ENCODE measurements around the gene METAP1D.

The METAP1D gene

GRCh38 chr2:172091761-172092566 is 92.2 kb downstream of the METAP1D start:
- no peak for DNase-seq (ENCODE audit: low read depth)

- DNase-seq (ENCODE audit: low read depth), result no peak
Measured at GRCh38 chr2:172092716-172093415, 93.1 kb downstream of the METAP1D start.

- no peak for DNase-seq (ENCODE audit: low read depth)
Measured at GRCh38 chr2:172093416-172094293, 93.9 kb downstream of the METAP1D start.

- DNase-seq (ENCODE audit: low read depth), result no peak
Measured at GRCh38 chr2:172094294-172095145, 94.8 kb downstream of the METAP1D start.

GRCh38 chr2:172095146-172095904 is 95.6 kb downstream of the METAP1D start:
- peak; percentile 54 for DNase-seq (ENCODE audit: low read depth)

GRCh38 chr2:172095905-172096625 is 96.3 kb downstream of the METAP1D start:
- DNase-seq (ENCODE audit: low read depth), result no peak

GRCh38 chr2:172096626-172097547 is 97.1 kb downstream of the METAP1D start:
- DNase-seq (ENCODE audit: low read depth), result no peak

- DNase-seq (ENCODE audit: low read depth), result no peak
Measured at GRCh38 chr2:172097557-172098131, 97.9 kb downstream of the METAP1D start.

- DNase-seq (ENCODE audit: low read depth), result no peak
Measured at GRCh38 chr2:172098287-172098649, 98.5 kb downstream of the METAP1D start.

GRCh38 chr2:172098650-172099471 is 99.1 kb downstream of the METAP1D start:
- DNase-seq (ENCODE audit: low read depth), result no peak

- DNase-seq (ENCODE audit: low read depth), result no peak
Measured at GRCh38 chr2:172099472-172100079, 99.8 kb downstream of the METAP1D start.

GRCh38 chr2:172100080-172100934 is 100.6 kb downstream of the METAP1D start:
- DNase-seq (ENCODE audit: low read depth), result no peak

GRCh38 chr2:172100935-172101820 is 101.4 kb downstream of the METAP1D start:
- no peak for DNase-seq (ENCODE audit: low read depth)

- DNase-seq (ENCODE audit: low read depth), result no peak
Measured at GRCh38 chr2:172101821-172102390, 102.2 kb downstream of the METAP1D start.

Data from stimulated activated CD8-positive, alpha-beta memory T cell treated with anti-CD3 and anti-CD28 coated beads, Interleukin-12 subunit alpha, Interleukin-12 subunit beta, amount 100 ng/mL, for 1 hour (primary cell).